GM19328 (cell line): ENCODE data around the gene SLC6A2.
"Not testable (repeated sequence)": the region's sequence is repeated elsewhere in the genome, so short reads cannot be mapped to it uniquely, and the experiment has no call there.

ENCODE experiments used
- ATAC-seq: cut with Tn5 transposase; IDR thresholded peaks from one replicate; pipeline ENCODE4 v1.9.1; 2021; ENCODE audit warnings: mild to moderate bottlenecking, moderate library complexity; ENCODE audit not compliant: unreplicated experiment

SLC6A2 gene

GRCh38 chr16:55753145-55753631 is 97.4 kb downstream of the SLC6A2 start:
- ATAC-seq, result not testable (repeated sequence)
